ENCODE measurements around the gene MAP1LC3B.

Gene MAP1LC3B

DNA sequence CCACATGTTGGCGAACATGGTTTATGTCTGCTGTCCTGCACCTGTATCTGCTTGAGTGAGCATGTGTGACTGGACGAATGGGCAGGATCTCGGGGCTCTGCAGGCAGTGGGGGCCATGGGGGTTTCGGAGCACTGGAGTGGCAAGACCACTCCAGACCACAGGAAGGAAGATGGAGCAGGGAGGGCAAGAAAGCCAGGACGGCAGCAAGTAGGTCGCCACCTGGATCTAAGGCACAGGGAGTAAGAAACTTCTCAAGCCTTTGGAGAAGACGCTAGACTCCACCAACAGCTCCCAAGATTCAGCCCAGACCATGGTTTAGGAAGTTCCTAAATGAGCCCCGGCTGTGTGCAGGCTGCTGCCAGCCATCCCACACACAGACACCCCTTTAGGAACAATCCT lies 42.1 kb upstream of the MAP1LC3B start:
- Histone ChIP-seq H3K36me3 (ENCODE audit: control insufficient read depth, low read depth, low read length) (no peaks in the 10 kb centered on the region), H3K4me1 (ENCODE audit: control insufficient read depth, low read depth, low read length) (peaks cover 7% of the 10 kb centered on the region), H3K27me3 (ENCODE audit: control insufficient read depth, insufficient read depth, low read length) (no peaks in the 10 kb centered on the region), H3K9me3 (ENCODE audit: control insufficient read depth, low read depth, low read length) (no peaks in the 10 kb centered on the region), H3K27ac (ENCODE audit: low read length) (no peak overlapping the region), H3K9ac (ENCODE audit: low read length) (no peak overlapping the region), H3K4me3 (ENCODE audit: low read length) (no peak overlapping the region)

DNA sequence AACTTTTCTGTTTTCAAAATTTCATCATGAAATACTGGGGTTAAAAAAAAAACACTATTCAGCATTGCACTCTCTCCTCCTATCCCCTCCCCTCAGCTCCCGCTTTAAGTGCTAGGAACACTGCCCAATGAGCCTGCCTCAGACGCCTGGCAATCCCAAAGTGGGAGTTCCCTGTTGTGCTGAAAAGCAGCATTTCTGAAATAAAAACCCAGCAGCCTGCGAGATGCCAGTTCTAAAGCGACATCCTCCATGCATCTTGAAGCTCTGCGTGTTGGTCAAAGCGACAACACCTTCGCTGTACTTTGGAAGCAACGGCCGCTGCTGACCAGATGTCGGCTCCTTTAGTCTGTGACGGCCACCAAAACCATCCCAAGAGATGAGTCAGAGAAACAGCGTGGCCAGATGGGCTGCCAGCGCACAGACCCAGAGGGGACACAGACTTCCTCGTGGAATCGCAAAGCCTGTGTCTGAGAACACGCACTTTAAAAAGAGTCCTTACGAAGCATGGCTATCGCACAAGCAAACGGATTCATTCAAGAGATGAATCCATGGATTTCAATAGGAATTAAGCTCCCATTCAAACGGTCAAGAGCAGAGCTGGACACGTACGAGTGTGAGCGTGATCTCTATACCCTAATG lies 41.3 kb upstream of the MAP1LC3B start:
- no peak overlapping the region for H3K9ac ChIP-seq (ENCODE audit: low read length)
- H3K27me3 ChIP-seq (ENCODE audit: control insufficient read depth, insufficient read depth, low read length) = no peaks in the 10 kb centered on the region
- peaks cover 1% of the 10 kb centered on the region for H3K4me1 ChIP-seq (ENCODE audit: control insufficient read depth, low read depth, low read length)
- H3K36me3 ChIP-seq (ENCODE audit: control insufficient read depth, low read depth, low read length) = no peaks in the 10 kb centered on the region
- no peaks in the 10 kb centered on the region for H3K9me3 ChIP-seq (ENCODE audit: control insufficient read depth, low read depth, low read length)
- no peak overlapping the region for H3K4me3 ChIP-seq (ENCODE audit: low read length)
- H3K27ac ChIP-seq (ENCODE audit: low read length) = no peak overlapping the region

DNA sequence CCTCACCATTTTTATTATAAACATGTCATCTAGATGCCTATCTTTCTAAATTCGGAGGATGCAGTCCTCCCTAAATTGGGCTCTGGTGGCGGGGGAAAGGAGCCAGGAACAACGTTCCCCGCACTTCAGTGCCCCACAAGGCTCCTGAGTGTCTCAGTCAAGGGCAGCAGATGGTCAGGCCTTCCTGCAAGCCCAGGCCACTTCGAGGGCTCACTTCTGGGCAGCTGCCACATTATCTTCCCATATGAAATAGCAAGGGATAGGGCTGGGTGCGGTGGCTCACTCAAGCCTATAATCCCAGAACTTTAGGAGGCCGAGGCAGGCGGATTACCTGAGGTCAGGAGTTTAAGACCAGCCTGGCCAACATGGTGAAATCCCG lies 40.8 kb upstream of the MAP1LC3B start:
- Histone ChIP-seq H3K27ac (ENCODE audit: low read length) (no peak overlapping the region), H3K36me3 (ENCODE audit: control insufficient read depth, low read depth, low read length) (no peaks in the 10 kb centered on the region), H3K27me3 (ENCODE audit: control insufficient read depth, insufficient read depth, low read length) (no peaks in the 10 kb centered on the region), H3K9ac (ENCODE audit: low read length) (no peak overlapping the region), H3K4me1 (ENCODE audit: control insufficient read depth, low read depth, low read length) (no peaks in the 10 kb centered on the region), H3K9me3 (ENCODE audit: control insufficient read depth, low read depth, low read length) (no peaks in the 10 kb centered on the region), H3K4me3 (ENCODE audit: low read length) (no peak overlapping the region)

DNA sequence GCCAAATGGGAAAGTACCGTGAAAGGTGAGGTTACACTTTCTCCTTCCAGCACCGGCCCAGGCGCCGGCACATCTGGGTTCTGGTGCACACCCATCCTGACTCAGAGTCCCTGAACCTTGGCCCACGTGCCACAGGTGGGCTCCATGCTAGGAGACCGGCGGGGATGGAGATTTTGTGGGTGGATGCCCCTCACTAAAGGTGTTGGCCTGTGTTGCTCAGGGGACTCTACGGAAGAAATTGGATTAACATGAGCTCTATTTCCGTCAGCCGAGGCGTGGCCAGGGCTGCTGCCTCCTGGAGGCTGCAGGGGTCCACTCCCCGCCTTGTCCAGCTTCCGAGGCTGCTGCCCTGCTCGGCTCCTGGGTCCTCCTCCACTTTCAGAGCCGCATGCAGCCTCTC lies 39.3 kb upstream of the MAP1LC3B start:
- Histone ChIP-seq H3K27me3 (ENCODE audit: control insufficient read depth, insufficient read depth, low read length) (no peaks in the 10 kb centered on the region), H3K4me3 (ENCODE audit: low read length) (no peak overlapping the region), H3K4me1 (ENCODE audit: control insufficient read depth, low read depth, low read length) (no peaks in the 10 kb centered on the region), H3K9ac (ENCODE audit: low read length) (no peak overlapping the region), H3K27ac (ENCODE audit: low read length) (no peak overlapping the region), H3K9me3 (ENCODE audit: control insufficient read depth, low read depth, low read length) (no peaks in the 10 kb centered on the region), H3K36me3 (ENCODE audit: control insufficient read depth, low read depth, low read length) (no peaks in the 10 kb centered on the region)

DNA sequence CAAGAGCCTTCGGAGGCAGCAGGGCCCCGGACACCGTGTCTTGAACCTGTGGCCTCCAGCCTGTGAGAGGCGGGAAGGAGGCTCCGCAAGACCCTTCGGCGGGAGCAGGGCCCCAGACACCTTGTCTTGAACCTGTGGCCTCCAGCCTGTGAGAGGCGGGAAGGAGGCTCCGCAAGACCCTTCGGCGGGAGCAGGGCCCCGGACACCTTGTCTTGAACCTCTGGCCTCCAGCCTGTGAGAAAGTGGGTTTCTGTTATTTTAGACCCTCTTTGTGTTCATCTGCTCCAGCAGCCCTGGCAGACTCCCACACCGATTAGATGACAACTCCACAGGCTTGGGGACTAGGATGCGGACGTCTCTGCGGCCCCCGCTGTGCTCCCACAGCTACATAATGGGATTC lies 38.5 kb upstream of the MAP1LC3B start:
- Histone ChIP-seq H3K9ac (ENCODE audit: low read length) (no peak overlapping the region), H3K4me1 (ENCODE audit: control insufficient read depth, low read depth, low read length) (no peaks in the 10 kb centered on the region), H3K27ac (ENCODE audit: low read length) (no peak overlapping the region), H3K36me3 (ENCODE audit: control insufficient read depth, low read depth, low read length) (peaks cover 7% of the 10 kb centered on the region), H3K27me3 (ENCODE audit: control insufficient read depth, insufficient read depth, low read length) (no peaks in the 10 kb centered on the region), H3K4me3 (ENCODE audit: low read length) (no peak overlapping the region), H3K9me3 (ENCODE audit: control insufficient read depth, low read depth, low read length) (no peaks in the 10 kb centered on the region)

DNA sequence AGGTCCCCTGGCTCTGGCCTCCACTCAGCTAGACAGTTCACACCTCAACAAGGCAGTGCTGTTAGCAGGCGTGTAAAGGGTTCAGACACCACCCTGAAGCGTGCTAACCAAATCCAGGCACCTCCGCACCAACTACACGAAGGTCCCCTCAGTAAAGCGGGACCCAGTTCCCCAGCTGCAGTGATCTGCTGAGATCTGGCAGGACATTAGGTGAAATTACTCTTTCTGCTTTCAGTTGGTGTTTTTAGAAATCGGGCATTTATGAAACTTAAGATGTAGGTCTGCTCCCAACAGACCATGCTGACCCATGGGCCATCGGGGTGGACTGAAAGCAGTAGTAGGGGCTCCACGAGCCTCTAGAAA lies 35.7 kb upstream of the MAP1LC3B start:
- no peak overlapping the region for H3K4me3 ChIP-seq (ENCODE audit: low read length)
- no peaks in the 10 kb centered on the region for H3K4me1 ChIP-seq (ENCODE audit: control insufficient read depth, low read depth, low read length)
- peaks cover 11% of the 10 kb centered on the region for H3K36me3 ChIP-seq (ENCODE audit: control insufficient read depth, low read depth, low read length)
- H3K9me3 ChIP-seq (ENCODE audit: control insufficient read depth, low read depth, low read length) = no peaks in the 10 kb centered on the region
- no peak overlapping the region for H3K27ac ChIP-seq (ENCODE audit: low read length)
- no peak overlapping the region for H3K9ac ChIP-seq (ENCODE audit: low read length)
- no peaks in the 10 kb centered on the region for H3K27me3 ChIP-seq (ENCODE audit: control insufficient read depth, insufficient read depth, low read length)

DNA sequence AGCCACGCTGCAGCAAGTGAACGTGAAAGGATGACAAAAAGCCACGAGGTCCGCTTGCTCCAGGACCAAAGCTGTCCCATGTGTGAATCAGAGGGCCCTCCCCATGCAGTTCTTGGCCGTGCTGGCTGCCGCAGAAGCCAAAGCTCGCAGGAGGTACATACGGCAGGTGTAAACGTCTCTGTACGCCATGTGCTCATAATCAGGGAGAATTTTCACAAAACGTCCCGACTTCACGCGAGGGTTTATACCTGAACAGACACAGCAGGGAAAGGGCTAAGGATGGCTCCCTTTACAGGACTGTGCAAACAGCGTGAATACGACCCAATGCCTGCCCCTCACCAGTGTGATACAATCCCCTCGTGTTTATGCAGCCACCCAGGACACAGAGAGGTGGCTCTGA lies 33.9 kb upstream of the MAP1LC3B start:
- Histone ChIP-seq H3K9me3 (ENCODE audit: control insufficient read depth, low read depth, low read length) (no peaks in the 10 kb centered on the region), H3K4me3 (ENCODE audit: low read length) (no peak overlapping the region), H3K27me3 (ENCODE audit: control insufficient read depth, insufficient read depth, low read length) (no peaks in the 10 kb centered on the region), H3K9ac (ENCODE audit: low read length) (no peak overlapping the region), H3K27ac (ENCODE audit: low read length) (no peak overlapping the region), H3K4me1 (ENCODE audit: control insufficient read depth, low read depth, low read length) (no peaks in the 10 kb centered on the region), H3K36me3 (ENCODE audit: control insufficient read depth, low read depth, low read length) (peaks cover 11% of the 10 kb centered on the region)

DNA sequence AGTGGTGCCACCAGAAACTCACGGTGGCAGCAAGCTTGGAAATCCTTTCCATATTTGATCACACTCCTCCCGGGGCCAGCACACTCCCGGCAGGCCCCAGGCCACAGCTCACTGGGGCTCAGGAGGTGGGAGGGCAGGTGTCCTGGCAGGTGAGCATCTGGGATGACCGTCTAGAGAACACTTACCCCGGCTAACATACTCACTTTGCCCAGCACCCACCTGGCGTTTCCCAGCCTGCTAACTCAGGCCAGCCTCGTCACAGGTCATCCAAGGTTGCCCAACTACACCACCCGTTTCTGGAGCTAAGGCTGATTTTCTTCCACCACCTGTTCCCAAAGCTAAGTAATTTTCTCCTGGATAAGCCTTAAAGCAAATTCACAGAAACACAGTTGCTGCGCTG lies 33.4 kb upstream of the MAP1LC3B start:
- Histone ChIP-seq H3K27ac (ENCODE audit: low read length) (no peak overlapping the region), H3K4me3 (ENCODE audit: low read length) (no peak overlapping the region)

DNA sequence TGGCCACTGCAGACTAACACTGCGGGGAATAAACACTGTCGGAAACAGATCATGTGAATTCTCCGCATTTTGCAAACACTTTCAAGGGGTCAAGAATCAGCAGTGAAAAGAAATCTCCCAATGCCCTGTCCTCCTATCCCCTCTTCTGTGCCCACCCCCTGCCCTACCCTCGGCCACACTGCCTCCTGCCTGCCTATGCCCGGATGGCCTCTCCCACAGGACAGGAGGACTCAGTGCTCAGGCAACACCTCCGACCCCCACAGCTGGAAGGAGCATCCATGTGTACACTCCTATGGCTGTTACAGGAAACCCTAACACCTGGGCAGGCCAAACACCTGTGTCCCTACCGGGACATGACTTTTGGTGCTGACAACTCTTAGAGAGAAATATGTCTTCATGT lies 33.0 kb upstream of the MAP1LC3B start:
- Histone ChIP-seq H3K36me3 (ENCODE audit: control insufficient read depth, low read depth, low read length) (peaks cover 11% of the 10 kb centered on the region), H3K4me1 (ENCODE audit: control insufficient read depth, low read depth, low read length) (no peaks in the 10 kb centered on the region), H3K4me3 (ENCODE audit: low read length) (no peak overlapping the region), H3K9me3 (ENCODE audit: control insufficient read depth, low read depth, low read length) (no peaks in the 10 kb centered on the region), H3K27me3 (ENCODE audit: control insufficient read depth, insufficient read depth, low read length) (no peaks in the 10 kb centered on the region), H3K9ac (ENCODE audit: low read length) (no peak overlapping the region), H3K27ac (ENCODE audit: low read length) (no peak overlapping the region)

More for the DNA sequence above, 33.4 kb upstream of the MAP1LC3B start:
- Histone ChIP-seq H3K9ac (ENCODE audit: low read length) (no peak overlapping the region), H3K36me3 (ENCODE audit: control insufficient read depth, low read depth, low read length) (peaks cover 11% of the 10 kb centered on the region), H3K27me3 (ENCODE audit: control insufficient read depth, insufficient read depth, low read length) (no peaks in the 10 kb centered on the region), H3K4me1 (ENCODE audit: control insufficient read depth, low read depth, low read length) (no peaks in the 10 kb centered on the region), H3K9me3 (ENCODE audit: control insufficient read depth, low read depth, low read length) (no peaks in the 10 kb centered on the region)

DNA sequence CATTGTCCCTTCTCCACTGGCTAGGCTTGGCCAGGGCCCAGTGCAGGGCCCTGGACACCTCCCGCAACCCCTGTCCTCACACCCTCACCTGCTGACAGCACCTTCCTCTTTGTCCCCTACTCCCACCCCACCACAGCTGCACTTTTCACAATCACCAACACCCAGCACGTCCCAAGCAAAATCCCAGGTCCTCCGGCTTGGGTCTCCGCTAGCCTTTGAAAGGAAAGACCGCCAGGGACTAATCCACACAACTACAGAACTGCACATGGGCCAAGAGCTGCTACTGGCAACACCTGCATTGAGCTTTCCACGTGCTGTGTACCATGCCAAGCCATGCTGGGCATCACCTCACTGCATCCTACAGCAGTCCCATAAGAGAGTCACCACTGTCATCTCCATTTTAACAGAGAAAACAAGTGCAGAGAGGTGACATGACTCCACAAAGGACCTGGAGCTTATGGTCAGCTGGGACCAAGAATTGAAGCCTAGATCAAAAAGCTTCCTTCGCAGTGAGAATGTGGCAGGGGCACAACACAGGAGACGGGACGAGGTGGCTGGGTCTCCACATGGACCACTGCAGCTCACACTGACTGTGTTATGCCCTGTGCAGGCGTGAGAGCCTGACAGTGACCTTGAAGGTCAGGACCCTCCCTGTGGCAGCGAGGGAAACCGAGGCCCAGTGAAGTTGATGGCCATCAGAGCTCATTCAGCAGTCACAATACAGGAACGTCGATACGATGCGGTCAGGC lies 31.1 kb upstream of the MAP1LC3B start:
- Histone ChIP-seq H3K4me1 (ENCODE audit: control insufficient read depth, low read depth, low read length) (no peaks in the 10 kb centered on the region), H3K27me3 (ENCODE audit: control insufficient read depth, insufficient read depth, low read length) (no peaks in the 10 kb centered on the region), H3K36me3 (ENCODE audit: control insufficient read depth, low read depth, low read length) (peaks cover 11% of the 10 kb centered on the region)

DNA sequence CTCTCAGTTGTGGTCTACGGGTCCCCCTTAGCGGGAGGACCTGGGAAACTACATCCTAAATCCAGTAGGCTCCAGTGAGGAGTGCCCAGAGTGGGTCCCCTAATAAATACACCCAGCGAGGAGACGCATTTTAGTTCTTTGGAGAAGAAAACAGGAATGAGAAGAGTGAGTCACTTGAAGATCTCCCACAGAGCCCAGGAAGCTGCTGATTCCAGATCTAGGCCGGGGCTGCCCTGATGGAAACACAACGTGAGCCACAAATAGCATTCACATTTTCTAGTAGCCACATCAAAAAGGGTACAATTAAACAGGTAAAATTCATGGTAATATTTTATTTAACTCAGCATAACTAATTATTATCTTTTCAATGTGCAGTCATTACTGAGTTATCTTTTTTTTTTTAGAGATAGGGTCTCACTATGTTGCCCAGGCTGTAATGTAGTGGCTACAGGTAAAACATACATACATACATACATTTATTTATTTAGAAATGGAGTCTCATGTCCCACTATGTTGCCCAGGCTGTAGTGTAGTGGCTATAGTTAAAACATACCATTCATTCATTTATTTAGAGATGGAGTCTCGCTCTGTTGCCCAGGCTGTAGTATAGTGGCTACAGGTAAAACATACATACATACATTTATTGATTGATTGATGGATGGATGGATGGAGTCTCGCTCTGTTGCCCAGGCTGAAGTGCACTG lies 30.1 kb upstream of the MAP1LC3B start:
- Histone ChIP-seq H3K9ac (ENCODE audit: low read length) (no peak overlapping the region), H3K36me3 (ENCODE audit: control insufficient read depth, low read depth, low read length) (peaks cover 11% of the 10 kb centered on the region), H3K9me3 (ENCODE audit: control insufficient read depth, low read depth, low read length) (no peaks in the 10 kb centered on the region), H3K4me1 (ENCODE audit: control insufficient read depth, low read depth, low read length) (no peaks in the 10 kb centered on the region), H3K4me3 (ENCODE audit: low read length) (no peak overlapping the region), H3K27me3 (ENCODE audit: control insufficient read depth, insufficient read depth, low read length) (no peaks in the 10 kb centered on the region), H3K27ac (ENCODE audit: low read length) (no peak overlapping the region)

More for the DNA sequence above, 31.1 kb upstream of the MAP1LC3B start:
- H3K9me3 ChIP-seq (ENCODE audit: control insufficient read depth, low read depth, low read length) = no peaks in the 10 kb centered on the region
- no peak overlapping the region for H3K9ac ChIP-seq (ENCODE audit: low read length)
- H3K4me3 ChIP-seq (ENCODE audit: low read length) = no peak overlapping the region
- no peak overlapping the region for H3K27ac ChIP-seq (ENCODE audit: low read length)

All from iPS-18a (cell line).